ENCODE results near the gene CES3.

- no peak for TF ChIP-seq CREB5 (CRISPR knock-in tag; IDR thresholded peaks at IDR 0.05)
- TF ChIP-seq PTTG1 (tag; IDR thresholded peaks at IDR 0.05; ENCODE audit: low read depth): no peak
- TF ChIP-seq YY1 (IDR thresholded peaks at IDR 0.05; ENCODE audit: borderline replicate concordance in 1 of 3, control insufficient read depth in 1 of 3, extremely low read depth in 1 of 3, insufficient read depth in 3 of 3, insufficient read length in 1 of 3, insufficient replicate concordance in 2 of 3, low read depth in 1 of 3, low read length in 2 of 3): no peak
- TF ChIP-seq POLR2A (conservative IDR thresholded peaks at IDR 0.05): no peak
These were observed 35.4 kb downstream of the CES3 start for GRCh38 chr16:66996324-66996982.

Data from K562 (cell line).